Suprapubic skin (tissue), 4 donors: ENCODE data around the gene PTGS1. TPM values are rescaled to one million over a fixed set of nuclear protein-coding genes. Genes with fewer than 3 reads are reported as not detected.
A peak's percentile ranks its signal among the peaks of the same experiment; 100 is the strongest.

Source experiments
- DNase-seq, 2 donors: peaks; one replicate each; pipeline ENCODE4 v3.0.0-alpha.2; 2019; ENCODE audit warnings: low spot score in 2 of 2
- H3K27ac ChIP-seq: fragments of 200-600 bp; sonication (generic); one replicate; pipeline ENCODE4 v1.5.1; 2019
- H3K27me3 ChIP-seq: fragments of 200-600 bp; sonication (generic); one replicate; pipeline ENCODE4 v1.5.1; 2019
- H3K36me3 ChIP-seq: fragments of 200-600 bp; sonication (generic); one replicate; pipeline ENCODE4 v1.5.1; 2019
- H3K4me1 ChIP-seq: fragments of 200-600 bp; sonication (generic); one replicate; pipeline ENCODE4 v1.5.1; 2019
- H3K4me3 ChIP-seq: fragments of 200-600 bp; sonication (generic); one replicate; pipeline ENCODE4 v1.5.1; 2019; ENCODE audit warnings: mild to moderate bottlenecking
- H3K9me3 ChIP-seq: fragments of 200-600 bp; sonication (generic); one replicate; pipeline ENCODE4 v1.5.1; 2019
- EP300 ChIP-seq: sonication (generic); formaldehyde crosslinking; IDR thresholded peaks from one replicate; pipeline ENCODE4 v1.6.1; 2017; ENCODE audit warnings: antibody characterized with exemption
- POLR2A ChIP-seq, 2 donors: fragments of 450-650 bp; IDR thresholded peaks; one replicate each; pipeline ENCODE4 v1.6.1; 2017; ENCODE audit warnings: antibody characterized with exemption in 2 of 2, mild to moderate bottlenecking in 2 of 2, moderate library complexity in 2 of 2
- POLR2AphosphoS5 ChIP-seq, 3 donors: sonication (generic); formaldehyde crosslinking; IDR thresholded peaks; one replicate each; pipeline ENCODE4 v1.6.1; 2017; ENCODE audit warnings: antibody characterized with exemption in 3 of 3
- WGBS: methylation state at CpG from one replicate; pipeline ENCODE4 v1.1.5; 2018; 5-methylcytosine and 5-hydroxymethylcytosine counted together
- total RNA-seq, 4 donors: library from RNA; depleted of rRNA; stranded (reverse); fragments of >200 nt; gene quantifications; one replicate each; pipeline ENCODE4 v1.1.0, GENCODE V29; 2016
- TF ChIP-seq, protein P1 (sequence below), 2 donors: fragments of 200-600 bp in 1 of 2; fragments of 450-650 bp in 1 of 2; sonication (generic) in 1 of 2; IDR thresholded peaks; one replicate each; pipeline ENCODE4 v1.5.1; 2016 to 2019; ENCODE audit warnings: antibody characterized with exemption in 2 of 2, mild to moderate bottlenecking in 1 of 2, moderate library complexity in 1 of 2

The PTGS1 gene
- total RNA-seq, 4 donors from 2014 or later = 64.3 to 124 (median 73.1) TPM

DNA sequence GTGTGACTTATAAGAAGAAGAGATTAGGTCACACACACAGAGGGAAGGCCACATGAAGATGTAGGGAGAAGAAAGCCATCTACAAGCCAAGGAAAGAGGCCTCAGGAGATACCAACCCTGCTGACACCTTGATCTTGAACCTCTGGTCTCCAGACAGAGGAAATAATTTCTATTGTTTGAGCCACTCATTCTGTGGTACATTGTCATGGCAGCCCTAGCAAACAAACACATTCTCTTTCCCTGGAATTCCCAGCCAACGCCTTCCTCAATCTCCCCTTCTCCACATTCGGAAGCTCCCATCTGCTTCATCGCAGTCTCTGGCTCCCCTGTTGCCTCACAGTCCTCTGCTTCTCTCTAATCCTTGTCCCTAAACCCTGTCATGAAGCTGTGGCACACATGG lies 16.7 kb downstream of the PTGS1 start:
- DNase-seq = no peak
- Histone ChIP-seq H3K9me3 (no peaks in the 10 kb centered on the region), H3K27ac (no peak overlapping the region), H3K4me1 (peaks cover 23% of the 10 kb centered on the region), H3K36me3 (no peaks in the 10 kb centered on the region), H3K4me3 (no peak overlapping the region), H3K27me3 (no peaks in the 10 kb centered on the region)
- 92% methylated on average over 3 of the region's 3 CpGs for WGBS
- TF ChIP-seq, protein P1, sequence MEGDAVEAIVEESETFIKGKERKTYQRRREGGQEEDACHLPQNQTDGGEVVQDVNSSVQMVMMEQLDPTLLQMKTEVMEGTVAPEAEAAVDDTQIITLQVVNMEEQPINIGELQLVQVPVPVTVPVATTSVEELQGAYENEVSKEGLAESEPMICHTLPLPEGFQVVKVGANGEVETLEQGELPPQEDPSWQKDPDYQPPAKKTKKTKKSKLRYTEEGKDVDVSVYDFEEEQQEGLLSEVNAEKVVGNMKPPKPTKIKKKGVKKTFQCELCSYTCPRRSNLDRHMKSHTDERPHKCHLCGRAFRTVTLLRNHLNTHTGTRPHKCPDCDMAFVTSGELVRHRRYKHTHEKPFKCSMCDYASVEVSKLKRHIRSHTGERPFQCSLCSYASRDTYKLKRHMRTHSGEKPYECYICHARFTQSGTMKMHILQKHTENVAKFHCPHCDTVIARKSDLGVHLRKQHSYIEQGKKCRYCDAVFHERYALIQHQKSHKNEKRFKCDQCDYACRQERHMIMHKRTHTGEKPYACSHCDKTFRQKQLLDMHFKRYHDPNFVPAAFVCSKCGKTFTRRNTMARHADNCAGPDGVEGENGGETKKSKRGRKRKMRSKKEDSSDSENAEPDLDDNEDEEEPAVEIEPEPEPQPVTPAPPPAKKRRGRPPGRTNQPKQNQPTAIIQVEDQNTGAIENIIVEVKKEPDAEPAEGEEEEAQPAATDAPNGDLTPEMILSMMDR (IDR thresholded peaks at IDR 0.05) = no peak
- TF ChIP-seq EP300 (no peak), POLR2A (IDR thresholded peaks at IDR 0.05) (no peak), POLR2AphosphoS5 (IDR thresholded peaks at IDR 0.05) (no peak)

DNA sequence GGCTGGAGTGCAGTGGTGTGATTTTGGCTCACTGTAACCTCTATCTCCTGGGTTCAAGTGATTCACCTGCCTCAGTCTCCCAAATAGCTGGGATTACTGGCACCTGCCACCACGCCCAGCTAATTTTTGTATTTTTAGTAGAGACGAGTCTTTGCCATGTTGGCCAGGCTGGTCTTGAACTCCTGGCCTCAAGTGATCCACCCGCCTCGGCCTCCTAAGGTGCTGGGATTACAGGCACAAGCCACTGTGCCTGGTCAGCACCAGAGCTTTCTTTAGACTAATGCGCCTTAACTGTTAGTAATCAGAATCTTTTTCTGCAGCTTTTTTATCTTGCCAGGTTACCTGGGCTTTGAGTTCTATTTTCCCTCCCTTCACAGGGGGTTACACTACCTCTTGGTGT lies 18.4 kb downstream of the PTGS1 start:
- Histone ChIP-seq H3K9me3 (no peaks in the 10 kb centered on the region), H3K4me1 (peaks cover 22% of the 10 kb centered on the region), H3K36me3 (no peaks in the 10 kb centered on the region), H3K4me3 (no peak overlapping the region), H3K27ac (no peak overlapping the region), H3K27me3 (no peaks in the 10 kb centered on the region)
- WGBS = 76% methylated on average over 5 of the region's 5 CpGs
- TF ChIP-seq, protein P1 (IDR thresholded peaks at IDR 0.05) = no peak
- TF ChIP-seq POLR2AphosphoS5 (IDR thresholded peaks at IDR 0.05) = no peak
- TF ChIP-seq EP300 = no peak
- no peak for TF ChIP-seq POLR2A (IDR thresholded peaks at IDR 0.05)
- peak in 1 of 2 donors; percentile 58 for DNase-seq

DNA sequence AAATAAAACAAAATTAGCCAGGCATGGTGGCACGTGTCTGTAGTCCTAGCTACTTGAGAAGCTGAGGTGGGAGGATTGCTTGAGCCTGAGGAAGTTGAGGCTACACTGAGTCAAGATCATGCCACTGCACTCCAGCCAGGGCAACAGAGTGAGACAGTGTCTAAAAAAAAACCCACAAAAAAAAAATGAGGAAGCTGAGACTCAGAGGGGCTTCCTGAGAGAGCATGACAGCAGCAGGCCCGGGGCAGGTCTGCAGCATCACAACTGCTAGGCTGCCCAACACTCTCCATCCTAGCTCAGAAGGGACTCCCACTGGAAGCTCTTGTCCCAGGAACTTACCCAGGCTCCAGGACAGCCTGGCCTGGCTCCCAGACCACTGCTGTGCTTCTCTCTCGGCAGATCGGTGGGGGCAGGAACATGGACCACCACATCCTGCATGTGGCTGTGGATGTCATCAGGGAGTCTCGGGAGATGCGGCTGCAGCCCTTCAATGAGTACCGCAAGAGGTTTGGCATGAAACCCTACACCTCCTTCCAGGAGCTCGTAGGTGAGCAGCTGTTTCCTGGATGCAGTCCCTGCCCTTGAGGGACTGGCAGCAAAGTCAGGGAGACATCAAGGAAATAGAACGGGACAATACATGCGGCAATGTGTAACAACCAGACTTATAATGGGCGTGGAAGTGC lies 19.1 kb downstream of the PTGS1 start:
- no peak for DNase-seq
- Histone ChIP-seq H3K27me3 (no peaks in the 10 kb centered on the region), H3K4me1 (peaks cover 27% of the 10 kb centered on the region), H3K4me3 (no peak overlapping the region), H3K9me3 (no peaks in the 10 kb centered on the region), H3K36me3 (no peaks in the 10 kb centered on the region), H3K27ac (no peak overlapping the region)
- TF ChIP-seq POLR2AphosphoS5 (IDR thresholded peaks at IDR 0.05) (no peak), POLR2A (IDR thresholded peaks at IDR 0.05) (no peak), EP300 (no peak)
- TF ChIP-seq, protein P1 (IDR thresholded peaks at IDR 0.05) = no peak
- 35% methylated on average over 10 of the region's 11 CpGs for WGBS

- H3K4me1 ChIP-seq = peaks cover 30% of the 10 kb centered on the region
- WGBS = 91% methylated on average over 9 of the region's 9 CpGs
These were observed 21.5 kb downstream of the PTGS1 start for GRCh38 chr9:122392284-122392683.

GRCh38 chr9:122392714-122393113 lies 21.9 kb downstream of the PTGS1 start:
- H3K36me3 ChIP-seq = no peaks in the 10 kb centered on the region
- DNase-seq = no peak
- 59% methylated on average over 2 of the region's 2 CpGs for WGBS
- H3K27ac ChIP-seq = no peak overlapping the region
- H3K27me3 ChIP-seq = no peaks in the 10 kb centered on the region
- H3K4me3 ChIP-seq = no peak overlapping the region
- no peak for TF ChIP-seq EP300
- no peak for TF ChIP-seq POLR2A (IDR thresholded peaks at IDR 0.05)
- no peak for TF ChIP-seq POLR2AphosphoS5 (IDR thresholded peaks at IDR 0.05)
- TF ChIP-seq, protein P1 (IDR thresholded peaks at IDR 0.05) = no peak
- H3K4me1 ChIP-seq = peaks cover 30% of the 10 kb centered on the region
- H3K9me3 ChIP-seq = no peaks in the 10 kb centered on the region

More at GRCh38 chr9:122392284-122392683, 21.5 kb downstream of the PTGS1 start:
- DNase-seq = no peak
- no peak overlapping the region for H3K27ac ChIP-seq
- H3K9me3 ChIP-seq = no peaks in the 10 kb centered on the region
- no peak overlapping the region for H3K4me3 ChIP-seq
- no peaks in the 10 kb centered on the region for H3K36me3 ChIP-seq
- no peak for TF ChIP-seq POLR2AphosphoS5 (IDR thresholded peaks at IDR 0.05)
- TF ChIP-seq EP300 = no peak
- TF ChIP-seq POLR2A (IDR thresholded peaks at IDR 0.05) = no peak
- TF ChIP-seq, protein P1 (IDR thresholded peaks at IDR 0.05) = no peak
- no peaks in the 10 kb centered on the region for H3K27me3 ChIP-seq
